GM23338 (cell line): ENCODE results near the gene RUNX1. TPM values are rescaled to one million over a fixed set of nuclear protein-coding genes. Genes with fewer than 3 reads are reported as not detected.

Experiments used
- ATAC-seq: fragments of 200-7000 bp; cut with Tn5 transposase; 3 replicates; pipeline ENCODE4 v1.9.1; 2020
- DNase-seq: peaks from one replicate; pipeline ENCODE4 v3.0.0-alpha.2; 2015; ENCODE audit warnings: low spot score
- H2AFZ ChIP-seq: fragments of 200-600 bp; sonication (generic); 2 replicates; pipeline ENCODE4 v1.8.0; 2016; ENCODE audit warnings: antibody characterized with exemption, mild to moderate bottlenecking, moderate library complexity
- H3F3A ChIP-seq: fragments of 200-600 bp; sonication (generic); replicated peaks from 2 replicates; pipeline ENCODE4 v1.8.0; 2017; ENCODE audit warnings: antibody characterized with exemption, mixed run types, low read depth
- H3K27ac ChIP-seq: fragments of 200-600 bp; sonication (generic); 2 replicates; pipeline ENCODE4 v1.6.1; 2016; ENCODE audit warnings: low read depth
- H3K27me3 ChIP-seq: fragments of 200-600 bp; sonication (generic); 2 replicates; pipeline ENCODE4 v1.8.0; 2016; ENCODE audit warnings: mild to moderate bottlenecking, mixed run types, moderate library complexity; ENCODE audit not compliant: insufficient read depth
- H3K36me3 ChIP-seq: fragments of 200-600 bp; sonication (generic); 2 replicates; pipeline ENCODE4 v1.8.0; 2016; ENCODE audit warnings: mild to moderate bottlenecking; ENCODE audit not compliant: insufficient read depth
- H3K4me1 ChIP-seq: fragments of 200-600 bp; sonication (generic); 2 replicates; pipeline ENCODE4 v1.8.0; 2016; ENCODE audit warnings: mild to moderate bottlenecking, moderate library complexity; ENCODE audit not compliant: insufficient read depth
- H3K4me2 ChIP-seq: fragments of 200-600 bp; sonication (generic); 2 replicates; pipeline ENCODE4 v1.7.1; 2017; ENCODE audit warnings: mixed run types
- H3K4me3 ChIP-seq: fragments of 200-600 bp; sonication (generic); 2 replicates; pipeline ENCODE4 v1.6.1; 2016; ENCODE audit warnings: mixed run types
- H3K79me2 ChIP-seq: fragments of 200-600 bp; sonication (generic); replicated peaks from 2 replicates; pipeline ENCODE4 v1.8.0; 2017; ENCODE audit warnings: mild to moderate bottlenecking; ENCODE audit not compliant: insufficient read depth
- H3K9me2 ChIP-seq: fragments of 200-600 bp; sonication (generic); 2 replicates; pipeline ENCODE4 v1.8.0; 2017; ENCODE audit not compliant: insufficient read depth
- H4K20me1 ChIP-seq: fragments of 200-600 bp; sonication (generic); replicated peaks from 2 replicates; pipeline ENCODE4 v1.8.0; 2017; ENCODE audit warnings: mild to moderate bottlenecking; ENCODE audit not compliant: insufficient read depth
- H3K27ac Mint-ChIP-seq: 2 replicates; pipeline ENCODE4 v1.8.0; 2020; ENCODE audit warnings: inconsistent platforms, mild to moderate bottlenecking, moderate library complexity, mixed read lengths
- H3K27me3 Mint-ChIP-seq: 3 replicates; pipeline ENCODE4 v1.8.0; 2022; ENCODE audit warnings: low read depth, mild to moderate bottlenecking, moderate library complexity, mixed read lengths, inconsistent platforms; ENCODE audit not compliant: insufficient read depth, poor library complexity
- H3K36me3 Mint-ChIP-seq: 3 replicates; pipeline ENCODE4 v1.8.0; 2021; ENCODE audit warnings: low read depth, mild to moderate bottlenecking, inconsistent platforms, moderate library complexity, mixed read lengths
- H3K4me1 Mint-ChIP-seq: 3 replicates; pipeline ENCODE4 v1.8.0; 2020; ENCODE audit warnings: mild to moderate bottlenecking, inconsistent platforms, mixed read lengths
- H3K4me3 Mint-ChIP-seq: 3 replicates; pipeline ENCODE4 v1.8.0; 2021; ENCODE audit warnings: moderate library complexity, mild to moderate bottlenecking, inconsistent platforms, mixed read lengths
- H3K9me3 Mint-ChIP-seq: 3 replicates; pipeline ENCODE4 v1.8.0; 2020; ENCODE audit warnings: moderate library complexity, mild to moderate bottlenecking, inconsistent platforms, mixed read lengths
- EZH2 ChIP-seq: fragments of 200-600 bp; sonication (generic); IDR thresholded peaks from one replicate; pipeline ENCODE4 v1.8.0; 2017; ENCODE audit warnings: antibody characterized with exemption, mild to moderate bottlenecking, low read depth; ENCODE audit not compliant: unreplicated experiment
- ZNF114 ChIP-seq: fragments of 250-450 bp; sonication (Bioruptor Pico); IDR thresholded peaks from 2 replicates; pipeline ENCODE4 v1.5.0; 2020; ENCODE audit warnings: mild to moderate bottlenecking, moderate library complexity
- ZNF462 ChIP-seq: fragments of 250-450 bp; sonication (Bioruptor Pico); IDR thresholded peaks from 2 replicates; pipeline ENCODE4 v1.5.0; 2020; ENCODE audit warnings: mild to moderate bottlenecking, moderate library complexity
- polyA plus RNA-seq: library from polyadenylated mRNA; unstranded; fragments of >200 nt; fragmentation: Nextera tagmentation; extraction: Ambion mirVana; gene quantifications from 2 replicates; pipeline ENCODE4 v1.2.1, GENCODE V29; 2016
- total RNA-seq: library from RNA; depleted of rRNA; stranded (reverse); fragments of >200 nt; shearing (Covaris generic); gene quantifications from 2 replicates; pipeline ENCODE4 v1.2.3, GENCODE V29; 2014
- TF ChIP-seq, protein P1 (sequence below): IDR thresholded peaks from 2 replicates; pipeline ENCODE4 v1.6.1; 2016; ENCODE audit warnings: antibody characterized with exemption

Gene RUNX1
- total and polyA plus RNA-seq, 2 experiments from 2014 or later = 0.29 to 1.1 TPM

DNA sequence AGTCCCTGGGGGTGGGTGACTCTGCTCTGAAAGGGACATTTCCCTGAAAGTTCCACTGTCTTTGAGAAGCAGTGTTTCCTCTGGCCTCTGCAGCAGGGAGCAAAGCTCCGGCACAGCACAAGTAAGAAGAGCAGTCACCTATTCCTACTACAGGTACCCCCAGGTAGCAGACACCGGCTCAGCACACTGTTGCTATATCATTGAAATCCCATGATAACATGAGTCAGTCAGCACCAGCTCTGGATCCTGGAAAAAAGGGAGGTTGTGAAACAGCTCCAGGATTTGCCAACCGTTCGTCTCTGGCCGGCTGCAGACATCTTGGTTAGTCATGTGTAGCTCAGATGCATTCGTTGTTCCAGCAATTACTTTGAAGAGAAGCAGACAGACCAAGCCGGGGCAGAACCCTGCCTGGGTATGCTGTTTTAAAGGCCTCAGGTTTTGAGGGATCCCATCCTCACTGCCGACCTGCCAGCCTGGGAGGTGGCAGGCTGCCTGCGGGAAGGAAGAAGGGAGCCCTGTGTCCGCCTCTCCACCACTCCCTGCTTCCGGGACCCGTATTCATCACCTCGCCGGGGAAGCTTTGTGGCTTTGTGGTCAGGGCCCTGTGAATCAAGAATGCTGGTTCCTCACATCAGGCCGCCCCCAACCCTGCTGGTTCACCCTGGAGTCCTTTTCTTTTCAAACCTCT lies 241.1 kb downstream of the RUNX1 start:
- no peak overlapping the region for H3K4me2 ChIP-seq
- Mint-ChIP-seq H3K9me3 (peaks cover 13% of the 10 kb centered on the region), H3K27me3 (peaks cover 3% of the 10 kb centered on the region), H3K27ac (no peak overlapping the region), H3K36me3 (peaks cover 6% of the 10 kb centered on the region; the same call in 1 of the 3 replicates), H3K4me3 (no peak overlapping the region), H3K4me1 (peaks cover 11% of the 10 kb centered on the region)
- no peaks in the 10 kb centered on the region for H3K27me3 ChIP-seq
- DNase-seq = no peak
- H2AFZ ChIP-seq = 0 out of 2 replicates have a peak overlapping the region, but pooled peaks have one; percentile 32
- TF ChIP-seq ZNF462 (CRISPR knock-in tag) (no peak), EZH2 (no peak), ZNF114 (CRISPR knock-in tag) (no peak)
- peak; percentile 39 for ATAC-seq
- H3K36me3 ChIP-seq = no peaks in the 10 kb centered on the region
- no peaks in the 10 kb centered on the region for H3K4me1 ChIP-seq
- H4K20me1 ChIP-seq = no peaks in the 10 kb centered on the region
- H3K79me2 ChIP-seq = no peaks in the 10 kb centered on the region
- no peak overlapping the region for H3K4me3 ChIP-seq
- no peaks in the 10 kb centered on the region for H3F3A ChIP-seq
- H3K27ac ChIP-seq = no peak overlapping the region
- H3K9me2 ChIP-seq = no peaks in the 10 kb centered on the region

DNA sequence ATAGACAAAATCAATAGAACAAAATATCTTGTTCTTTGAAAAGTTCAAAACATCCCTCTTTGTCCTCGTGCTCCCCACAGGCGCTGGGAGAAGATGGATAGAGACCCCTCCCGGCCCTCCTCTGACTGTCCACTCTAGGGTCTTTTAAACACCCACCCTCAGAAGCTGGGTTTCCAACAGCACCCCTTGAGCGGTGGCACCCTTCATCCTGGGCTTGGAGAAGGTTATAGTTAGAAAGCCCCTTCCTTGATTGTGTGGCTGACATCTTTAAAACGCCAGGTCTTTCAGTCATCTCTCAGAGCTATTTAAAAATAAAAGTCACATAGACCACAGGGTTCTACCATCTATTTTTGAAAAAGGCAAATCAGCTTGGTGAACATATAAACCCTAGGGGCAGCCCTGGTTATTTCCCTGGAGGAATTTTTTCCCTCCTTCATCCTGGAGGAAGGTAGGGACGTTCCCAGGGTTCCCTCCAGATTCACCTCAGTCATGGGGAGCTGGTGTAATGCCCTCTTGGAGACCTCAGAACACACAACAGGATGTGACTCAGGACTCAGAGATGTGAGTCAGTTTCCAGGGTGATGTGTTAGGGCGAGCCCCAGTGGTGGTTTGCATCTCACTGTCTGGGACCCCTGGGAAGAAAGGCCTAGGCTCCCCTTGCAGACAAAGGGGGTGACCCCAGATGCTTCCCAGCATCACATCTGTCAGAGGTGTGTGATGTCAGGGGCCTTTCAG lies 241.8 kb downstream of the RUNX1 start:
- no peak for DNase-seq
- H3K27ac Mint-ChIP-seq = no peak overlapping the region
- peaks cover 13% of the 10 kb centered on the region for H3K9me3 Mint-ChIP-seq
- TF ChIP-seq, protein P1, sequence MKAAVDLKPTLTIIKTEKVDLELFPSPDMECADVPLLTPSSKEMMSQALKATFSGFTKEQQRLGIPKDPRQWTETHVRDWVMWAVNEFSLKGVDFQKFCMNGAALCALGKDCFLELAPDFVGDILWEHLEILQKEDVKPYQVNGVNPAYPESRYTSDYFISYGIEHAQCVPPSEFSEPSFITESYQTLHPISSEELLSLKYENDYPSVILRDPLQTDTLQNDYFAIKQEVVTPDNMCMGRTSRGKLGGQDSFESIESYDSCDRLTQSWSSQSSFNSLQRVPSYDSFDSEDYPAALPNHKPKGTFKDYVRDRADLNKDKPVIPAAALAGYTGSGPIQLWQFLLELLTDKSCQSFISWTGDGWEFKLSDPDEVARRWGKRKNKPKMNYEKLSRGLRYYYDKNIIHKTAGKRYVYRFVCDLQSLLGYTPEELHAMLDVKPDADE = no peak

More for the DNA sequence above, 241.8 kb downstream of the RUNX1 start:
- Mint-ChIP-seq H3K36me3 (peaks cover 6% of the 10 kb centered on the region; the same call in 1 of the 3 replicates), H3K27me3 (peaks cover 3% of the 10 kb centered on the region), H3K4me3 (no peak overlapping the region), H3K4me1 (peaks cover 9% of the 10 kb centered on the region)
- Histone ChIP-seq H3K9me2 (no peaks in the 10 kb centered on the region), H2AFZ (0 out of 2 replicates have a peak overlapping the region, but pooled peaks have one; percentile 23), H3K27me3 (no peaks in the 10 kb centered on the region), H3K4me1 (no peaks in the 10 kb centered on the region; the same call in 1 of the 2 replicates), H3K36me3 (no peaks in the 10 kb centered on the region), H3K27ac (no peak overlapping the region), H4K20me1 (no peaks in the 10 kb centered on the region), H3K79me2 (no peaks in the 10 kb centered on the region), H3K4me2 (no peak overlapping the region), H3K4me3 (no peak overlapping the region), H3F3A (no peaks in the 10 kb centered on the region)
- ATAC-seq = peak; percentile 25; the same call in 1 of the 3 replicates
